Measurements from ENCODE around the gene NCF1. TPM values are rescaled to one million over a fixed set of nuclear protein-coding genes. Genes with fewer than 3 reads are reported as not detected.
"Not testable (repeated sequence)": the region's sequence is repeated elsewhere in the genome, so short reads cannot be mapped to it uniquely, and the experiment has no call there.

Gene NCF1
- total RNA-seq, 1 experiment from 2014 or later, result not detected

DNA sequence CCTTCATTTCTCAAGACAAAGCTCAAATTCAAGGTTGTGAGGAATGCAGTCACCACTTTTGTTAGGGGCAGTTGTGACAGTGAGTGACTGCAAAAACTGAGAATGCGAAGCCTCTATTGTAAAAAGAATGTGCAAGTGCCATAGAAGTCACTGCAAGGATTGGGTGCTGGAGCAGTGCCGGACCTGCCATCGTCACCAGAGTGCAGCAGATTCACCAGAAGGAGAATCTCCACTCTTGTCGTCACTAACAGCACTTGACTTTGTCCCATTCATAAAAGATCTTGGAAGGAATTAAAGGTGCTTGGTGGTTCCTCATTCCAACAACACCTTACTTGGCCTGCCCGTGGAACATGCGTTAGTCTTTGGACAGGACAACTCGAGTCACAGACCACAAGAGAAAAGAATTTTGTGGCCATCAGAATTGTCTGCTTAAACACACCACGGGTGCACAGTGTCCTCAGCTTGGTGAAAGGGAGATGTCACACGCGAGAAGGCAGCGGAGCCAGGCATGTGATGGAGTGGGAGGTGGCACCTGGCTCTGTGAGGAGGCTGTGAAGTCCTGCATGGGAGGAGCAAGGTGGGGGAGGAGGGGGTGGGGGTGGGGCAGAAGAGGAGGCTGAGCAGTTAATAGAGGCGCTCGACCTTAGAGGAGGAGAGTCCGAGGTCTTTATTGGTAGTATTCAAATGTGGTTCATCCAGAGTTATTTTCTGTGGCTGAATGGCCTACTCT, 33.7 kb upstream of the NCF1 start:
- H3K27ac Mint-ChIP-seq (ENCODE audit: unreplicated experiment); CTCF ChIA-PET; H3K9me3 ChIP-seq; H3K4me3 ChIP-seq (ENCODE audit: low read depth, low read length); H3K36me3 ChIP-seq (ENCODE audit: control insufficient read depth, insufficient read depth, low read length); H3K4me1 ChIP-seq; POLR2A ChIA-PET; intact Hi-C loops (cut with micrococcal nuclease; ENCODE audit: unreplicated experiment); H3K36me3 Mint-ChIP-seq (ENCODE audit: insufficient read depth, unreplicated experiment); H3K27me3 ChIP-seq (replicated peaks; ENCODE audit: control insufficient read depth, insufficient read depth, low read length); H3K4me3 Mint-ChIP-seq (ENCODE audit: unreplicated experiment); H3K27me3 Mint-ChIP-seq (ENCODE audit: insufficient read depth, unreplicated experiment); H3K4me1 Mint-ChIP-seq (ENCODE audit: low read depth, unreplicated experiment); H3K9me3 Mint-ChIP-seq (ENCODE audit: unreplicated experiment); DNase-seq: not testable (repeated sequence)
- TSS peak; percentile 27 for BruUV-seq (replicated peaks)

DNA sequence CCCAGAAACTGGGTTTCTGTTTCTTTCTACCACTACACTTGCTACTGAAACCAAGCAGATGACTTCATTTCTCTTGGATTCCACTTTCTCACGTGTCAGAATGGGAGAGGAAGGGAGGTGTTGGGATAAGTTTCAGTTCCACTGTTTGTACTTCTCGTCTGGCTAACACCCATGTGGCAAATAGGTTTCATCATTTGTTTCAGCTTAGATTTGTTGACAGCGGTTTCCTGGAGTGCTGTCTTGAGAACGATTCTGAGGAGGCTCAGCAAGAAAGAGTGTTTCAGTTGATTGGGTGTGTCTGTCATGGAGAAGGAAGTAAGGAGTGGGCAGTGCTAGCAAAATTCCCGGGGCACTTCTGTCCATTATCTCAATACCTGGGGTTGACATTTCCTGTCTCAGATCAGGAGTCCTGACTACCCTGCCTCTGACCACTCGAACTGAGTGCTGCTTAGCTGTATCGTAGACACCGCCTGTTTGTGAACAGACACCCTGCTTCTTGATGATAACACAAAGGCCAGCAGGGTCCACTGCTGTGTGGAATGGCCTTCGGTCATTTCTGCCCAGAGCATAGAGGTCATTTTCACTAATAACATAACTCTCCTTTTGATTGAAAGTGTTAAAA, 29.8 kb upstream of the NCF1 start:
- POLR2A ChIA-PET; H3K36me3 Mint-ChIP-seq (ENCODE audit: insufficient read depth, unreplicated experiment): not testable (repeated sequence)

GRCh38 chr7:74753921-74754482, 19.8 kb upstream of the NCF1 start:
- H3K4me3 ChIP-seq (ENCODE audit: low read depth, low read length); H3K4me1 ChIP-seq; CTCF ChIA-PET; H3K36me3 Mint-ChIP-seq (ENCODE audit: insufficient read depth, unreplicated experiment); BruUV-seq (replicated peaks); H3K27me3 Mint-ChIP-seq (ENCODE audit: insufficient read depth, unreplicated experiment); DNase-seq; H3K9me3 Mint-ChIP-seq (ENCODE audit: unreplicated experiment); intact Hi-C loops (cut with micrococcal nuclease; ENCODE audit: unreplicated experiment); H3K4me1 Mint-ChIP-seq (ENCODE audit: low read depth, unreplicated experiment); H3K36me3 ChIP-seq (ENCODE audit: control insufficient read depth, insufficient read depth, low read length); H3K4me3 Mint-ChIP-seq (ENCODE audit: unreplicated experiment); H3K9me3 ChIP-seq; H3K27ac Mint-ChIP-seq (ENCODE audit: unreplicated experiment); H3K27me3 ChIP-seq (replicated peaks; ENCODE audit: control insufficient read depth, insufficient read depth, low read length); POLR2A ChIA-PET: not testable (repeated sequence)

More for the DNA sequence above, 29.8 kb upstream of the NCF1 start:
- H3K27me3 Mint-ChIP-seq (ENCODE audit: insufficient read depth, unreplicated experiment); CTCF ChIA-PET; H3K4me1 Mint-ChIP-seq (ENCODE audit: low read depth, unreplicated experiment); H3K9me3 ChIP-seq; H3K27me3 ChIP-seq (replicated peaks; ENCODE audit: control insufficient read depth, insufficient read depth, low read length); H3K4me3 Mint-ChIP-seq (ENCODE audit: unreplicated experiment); H3K4me1 ChIP-seq; H3K27ac Mint-ChIP-seq (ENCODE audit: unreplicated experiment); intact Hi-C loops (cut with micrococcal nuclease; ENCODE audit: unreplicated experiment); H3K4me3 ChIP-seq (ENCODE audit: low read depth, low read length); H3K36me3 ChIP-seq (ENCODE audit: control insufficient read depth, insufficient read depth, low read length); H3K9me3 Mint-ChIP-seq (ENCODE audit: unreplicated experiment); BruUV-seq (replicated peaks); DNase-seq: not testable (repeated sequence)

- H3K4me3 ChIP-seq (ENCODE audit: low read depth, low read length); H3K9me3 Mint-ChIP-seq (ENCODE audit: unreplicated experiment); BruUV-seq (replicated peaks); DNase-seq; POLR2A ChIA-PET; H3K9me3 ChIP-seq; H3K4me1 ChIP-seq; H3K27me3 Mint-ChIP-seq (ENCODE audit: insufficient read depth, unreplicated experiment); H3K27me3 ChIP-seq (replicated peaks; ENCODE audit: control insufficient read depth, insufficient read depth, low read length); H3K27ac Mint-ChIP-seq (ENCODE audit: unreplicated experiment); intact Hi-C loops (cut with micrococcal nuclease; ENCODE audit: unreplicated experiment); CTCF ChIA-PET; H3K36me3 Mint-ChIP-seq (ENCODE audit: insufficient read depth, unreplicated experiment); H3K4me3 Mint-ChIP-seq (ENCODE audit: unreplicated experiment); H3K36me3 ChIP-seq (ENCODE audit: control insufficient read depth, insufficient read depth, low read length); H3K4me1 Mint-ChIP-seq (ENCODE audit: low read depth, unreplicated experiment): not testable (repeated sequence)
Measured at GRCh38 chr7:74756673-74757072, 17.1 kb upstream of the NCF1 start.

- DNase-seq; H3K27me3 ChIP-seq (replicated peaks; ENCODE audit: control insufficient read depth, insufficient read depth, low read length); H3K9me3 Mint-ChIP-seq (ENCODE audit: unreplicated experiment); H3K36me3 ChIP-seq (ENCODE audit: control insufficient read depth, insufficient read depth, low read length); H3K4me3 ChIP-seq (ENCODE audit: low read depth, low read length); BruUV-seq (replicated peaks); H3K4me1 ChIP-seq; H3K36me3 Mint-ChIP-seq (ENCODE audit: insufficient read depth, unreplicated experiment); H3K4me3 Mint-ChIP-seq (ENCODE audit: unreplicated experiment); H3K4me1 Mint-ChIP-seq (ENCODE audit: low read depth, unreplicated experiment); H3K27me3 Mint-ChIP-seq (ENCODE audit: insufficient read depth, unreplicated experiment); POLR2A ChIA-PET; H3K9me3 ChIP-seq; H3K27ac Mint-ChIP-seq (ENCODE audit: unreplicated experiment); intact Hi-C loops (cut with micrococcal nuclease; ENCODE audit: unreplicated experiment); CTCF ChIA-PET: not testable (repeated sequence)
Measured at GRCh38 chr7:74758268-74758667, 15.5 kb upstream of the NCF1 start.

- CTCF ChIA-PET; H3K27ac Mint-ChIP-seq (ENCODE audit: unreplicated experiment); H3K9me3 Mint-ChIP-seq (ENCODE audit: unreplicated experiment); DNase-seq; H3K4me3 Mint-ChIP-seq (ENCODE audit: unreplicated experiment); POLR2A ChIA-PET; H3K36me3 ChIP-seq (ENCODE audit: control insufficient read depth, insufficient read depth, low read length); H3K27me3 ChIP-seq (replicated peaks; ENCODE audit: control insufficient read depth, insufficient read depth, low read length); H3K4me3 ChIP-seq (ENCODE audit: low read depth, low read length); H3K9me3 ChIP-seq; H3K4me1 Mint-ChIP-seq (ENCODE audit: low read depth, unreplicated experiment); intact Hi-C loops (cut with micrococcal nuclease; ENCODE audit: unreplicated experiment); H3K36me3 Mint-ChIP-seq (ENCODE audit: insufficient read depth, unreplicated experiment); H3K27me3 Mint-ChIP-seq (ENCODE audit: insufficient read depth, unreplicated experiment); H3K4me1 ChIP-seq: not testable (repeated sequence)
- TSS peak; percentile 31 for BruUV-seq (replicated peaks)
Measured at GRCh38 chr7:74758982-74759381, 14.8 kb upstream of the NCF1 start.

- H3K36me3 Mint-ChIP-seq (ENCODE audit: insufficient read depth, unreplicated experiment); H3K9me3 ChIP-seq; H3K36me3 ChIP-seq (ENCODE audit: control insufficient read depth, insufficient read depth, low read length); H3K9me3 Mint-ChIP-seq (ENCODE audit: unreplicated experiment); H3K4me1 ChIP-seq; H3K4me3 ChIP-seq (ENCODE audit: low read depth, low read length); BruUV-seq (replicated peaks); H3K27ac Mint-ChIP-seq (ENCODE audit: unreplicated experiment); DNase-seq; H3K4me3 Mint-ChIP-seq (ENCODE audit: unreplicated experiment); H3K4me1 Mint-ChIP-seq (ENCODE audit: low read depth, unreplicated experiment); intact Hi-C loops (cut with micrococcal nuclease; ENCODE audit: unreplicated experiment); H3K27me3 Mint-ChIP-seq (ENCODE audit: insufficient read depth, unreplicated experiment); CTCF ChIA-PET; POLR2A ChIA-PET; H3K27me3 ChIP-seq (replicated peaks; ENCODE audit: control insufficient read depth, insufficient read depth, low read length): not testable (repeated sequence)
Measured at GRCh38 chr7:74765205-74765918, 8.4 kb upstream of the NCF1 start.
